Psoas muscle (tissue), 8 donors: Measurements from ENCODE around the gene PNCK. TPM values are rescaled to one million over a fixed set of nuclear protein-coding genes. Genes with fewer than 3 reads are reported as not detected.

ENCODE experiments used
- ATAC-seq, 4 donors: fragments of 200-7000 bp; cut with Tn5 transposase; one replicate each; pipeline ENCODE4 v1.9.1; 2020; ENCODE audit warnings: moderate library complexity in 3 of 4, mild to moderate bottlenecking in 2 of 4
- DNase-seq, 2 donors: peaks; one replicate each; pipeline ENCODE4 v3.0.0-alpha.2; 2020
- H3K27ac ChIP-seq: fragments of 200-600 bp; one replicate; pipeline ENCODE4 v1.8.0; 2022
- H3K27me3 ChIP-seq, 3 donors: fragments of 200-600 bp in 1 of 3; one replicate each; pipeline versions ENCODE4 v1.6.1 to v1.8.0; 2013 to 2022; ENCODE audit warnings: low read length in 2 of 3, mild to moderate bottlenecking in 2 of 3, moderate library complexity in 1 of 3; ENCODE audit not compliant: insufficient read depth in 3 of 3
- H3K36me3 ChIP-seq, 2 donors: fragments of 200-600 bp in 1 of 2; one replicate each; pipeline versions ENCODE4 v1.6.1 to v1.8.0; 2013 to 2022; ENCODE audit warnings: low read depth in 1 of 2, mild to moderate bottlenecking in 1 of 2, moderate library complexity in 1 of 2; ENCODE audit not compliant: insufficient read depth in 1 of 2
- H3K4me1 ChIP-seq: fragments of 200-600 bp; one replicate; pipeline ENCODE4 v1.8.0; 2022
- H3K4me3 ChIP-seq: fragments of 200-600 bp; one replicate; pipeline ENCODE4 v1.8.0; 2022; ENCODE audit warnings: mild to moderate bottlenecking
- H3K9me3 ChIP-seq: fragments of 200-600 bp; one replicate; pipeline ENCODE4 v1.8.0; 2022
- CTCF ChIP-seq: fragments of 200-600 bp; IDR thresholded peaks from one replicate; pipeline ENCODE4 v1.8.0; 2022; ENCODE audit warnings: antibody characterized with exemption
- WGBS, 3 donors: extraction: QIAGEN DNeasy Blood & Tissue Kit; methylation state at CpG; one replicate each; pipeline versions ENCODE4 v1.1.6 to v1.1.7; 2013; 5-methylcytosine and 5-hydroxymethylcytosine counted together
- intact Hi-C, 2 donors: fragments of 100-400 bp; cut with DNase I; formaldehyde crosslinking; loops; one replicate each; pipeline versions ENCODE4 v1.11.0 to v1.14.2; 2022
- polyA plus RNA-seq, 3 donors: library from polyadenylated mRNA; stranded (reverse); fragments of 200-250 nt; gene quantifications; one replicate each; pipeline ENCODE4 v1.2.3, GENCODE V29; 2013
- total RNA-seq, 4 donors: library from RNA; stranded (reverse); fragmentation: NEBNext Ultra II Directional in 2 of 4; extraction: Animal tissue kit (Norgen Biotek cat#: 25700) in 2 of 4; gene quantifications; one replicate each; pipeline versions ENCODE4 v1.2.1 to v1.2.4, GENCODE V29; 2021 to 2023
- donor health status: healthy with polysubstance abuse.
- donor health status: DM: no; HTN: no; CAD: no; lungs with moderate emphysema.
- donor health status: Bipolar disorder and iron deficiency.
- donor health status: healthy.
- donor health status: DM: yes; HTN: yes; CAD: no.
- donor health status: DM: no; HTN: no; CAD: no.
- donor health status: DM: no; HTN: no; CAD: no.
- donor health status: DM: yes; HTN: yes; CAD: no.

The PNCK gene
- total and polyA plus RNA-seq, 7 donors = 0.21 to 1.9 (median 0.92) TPM

- WGBS, 3 donors = 4 to 36% (median 19%) methylated on average over 4 to 53 of the region's 53 CpGs
- Histone ChIP-seq H3K36me3 (peaks cover 0 to 3% of the 10 kb centered on the region in 2 donors), H3K4me1 (no peaks in the 10 kb centered on the region), H3K9me3 (no peaks in the 10 kb centered on the region), H3K27me3 (peaks cover 0 to 7% (median 0%) of the 10 kb centered on the region in 3 donors), H3K27ac (peak overlapping the region; percentile 85), H3K4me3 (peak overlapping the region; percentile 68)
- peak; percentile 59 to 77 (median 68) for ATAC-seq
- DNase-seq = peak; percentile 64 to 82
- intact Hi-C loops = no loop called here
- TF ChIP-seq CTCF = no peak
Observed at GRCh38 chrX:153688911-153689590, 15.4 kb upstream of the PNCK start.

GRCh38 chrX:153688506-153688905, 14.9 kb upstream of the PNCK start:
- no peaks in the 10 kb centered on the region for H3K4me1 ChIP-seq
- H3K36me3 ChIP-seq = peaks cover 0 to 3% of the 10 kb centered on the region in 2 donors
- 0 to 27% (median 2%) methylated on average over 19 to 56 of the region's 57 CpGs for WGBS, 3 donors
- peak overlapping the region; percentile 68 for H3K4me3 ChIP-seq
- H3K27ac ChIP-seq = peak overlapping the region; percentile 85
- no peaks in the 10 kb centered on the region for H3K9me3 ChIP-seq
- H3K27me3 ChIP-seq = peaks cover 0 to 7% (median 0%) of the 10 kb centered on the region in 3 donors
- intact Hi-C loops = no loop called here
- TF ChIP-seq CTCF = no peak
- DNase-seq = no peak
- ATAC-seq = no peak

DNA sequence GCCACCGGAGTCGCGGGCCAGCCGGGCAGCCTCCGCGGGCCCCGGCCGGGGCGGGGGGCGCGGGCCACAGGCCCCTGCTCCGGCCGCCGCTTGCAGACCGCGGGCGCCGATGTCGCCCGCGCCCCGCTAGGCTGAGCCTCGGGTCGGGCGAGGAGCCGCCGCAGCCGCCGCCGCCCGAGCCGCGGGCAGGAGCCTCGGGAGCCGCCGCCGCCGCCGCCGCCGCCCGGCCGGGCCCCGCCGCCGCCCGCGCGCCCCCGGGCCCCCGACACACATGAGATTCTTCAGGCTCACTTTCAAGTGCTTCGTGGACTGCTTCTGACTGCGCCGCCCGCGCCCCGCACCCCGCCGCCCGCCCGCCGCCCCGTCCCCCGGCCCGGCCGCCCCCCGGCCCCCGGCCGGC, 14.5 kb upstream of the PNCK start:
- WGBS, 3 donors = 1 to 10% methylated on average over 14 to 40 of the region's 69 CpGs; no CpG with 5 or more reads in 1 of the 3 donors
- ATAC-seq (no peak), DNase-seq (peak in 1 of 2 donors; percentile 11)
- TF ChIP-seq CTCF = no peak
- Histone ChIP-seq H3K27ac (no peak overlapping the region), H3K36me3 (peaks cover 0 to 3% of the 10 kb centered on the region in 2 donors), H3K27me3 (peaks cover 0 to 7% (median 0%) of the 10 kb centered on the region in 3 donors), H3K4me3 (no peak overlapping the region), H3K9me3 (no peaks in the 10 kb centered on the region), H3K4me1 (no peaks in the 10 kb centered on the region)
- intact Hi-C loops = no loop called here

DNA sequence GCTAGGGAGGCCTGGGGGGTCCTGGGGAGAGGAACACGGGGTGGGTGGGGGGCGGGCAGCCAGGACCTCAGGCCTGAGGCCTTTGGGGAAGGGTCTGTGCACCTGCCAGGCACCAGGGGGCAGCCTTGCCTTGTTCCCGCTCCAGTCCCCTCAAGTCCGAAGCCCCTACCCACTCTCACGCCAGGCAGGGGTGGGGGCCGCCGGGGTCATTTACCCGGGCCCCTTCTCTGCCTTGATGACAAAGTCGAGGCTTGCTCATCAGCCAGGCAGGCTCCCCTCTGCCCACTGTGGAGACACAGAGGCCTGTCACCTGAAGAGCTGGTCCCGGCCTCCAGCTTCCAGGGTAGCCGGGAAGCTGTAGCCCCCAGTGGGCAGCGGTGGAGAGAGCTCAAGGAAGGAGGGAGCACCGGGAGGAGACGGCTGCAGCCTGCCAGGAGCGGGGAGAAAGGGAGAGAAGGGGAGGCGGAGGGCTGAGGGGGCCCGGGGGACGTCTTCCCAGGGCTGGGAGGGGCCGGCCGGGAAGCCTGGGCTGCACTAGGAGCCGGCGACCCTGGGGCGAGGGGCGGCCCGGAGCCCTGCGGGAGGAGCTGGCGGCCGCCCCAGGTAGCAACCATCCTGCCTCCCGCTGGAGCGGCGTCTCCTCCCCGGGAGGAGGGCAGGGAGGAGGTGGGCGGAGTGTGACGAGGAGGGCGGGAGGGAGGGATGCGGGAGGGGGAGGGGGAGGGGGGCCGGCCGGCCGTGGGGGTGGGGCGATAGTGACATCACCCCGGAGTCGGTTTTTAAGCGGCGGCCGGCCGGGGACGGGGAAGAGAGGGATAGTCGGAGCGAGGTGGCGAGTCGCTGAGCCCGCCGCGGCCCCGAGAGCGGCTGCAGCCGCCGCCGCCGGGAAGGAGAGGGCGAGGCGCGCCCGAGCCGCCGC, 13.8 kb upstream of the PNCK start, which contains the start of gene SLC6A8:
TSS of gene SLC6A8 (plus strand) at position 806 of the 919 bp plus-strand sequence. CDS start 649 bp downstream, outside the sequence.
- DNase-seq (peak; percentile 76 to 88), ATAC-seq (peak; percentile 61 to 68 (median 62))
- Histone ChIP-seq H3K4me1 (no peaks in the 10 kb centered on the region), H3K9me3 (no peaks in the 10 kb centered on the region), H3K27ac (peak within 1 kb of the TSS; percentile 85), H3K36me3 (no peaks in the 10 kb centered on the region), H3K4me3 (peak within 1 kb of the TSS; percentile 68), H3K27me3 (peaks cover 0 to 7% (median 0%) of the 10 kb centered on the region in 3 donors)
- peak; percentile 44 for TF ChIP-seq CTCF
- intact Hi-C loops = loop anchor here in 1 of 2 donors (2.0 kb wide), 1 partner anchor 21 kb away; no protein-coding TSS in a partner anchor
- WGBS, 3 donors = 3 to 30% methylated on average over 33 to 51 of the region's 66 CpGs; no CpG with 5 or more reads in 1 of the 3 donors
